H1 (cell line): ENCODE measurements around the gene MYLK4. TPM values are rescaled to one million over a fixed set of nuclear protein-coding genes. Genes with fewer than 3 reads are reported as not detected.

Experiments used
- CTCF ChIA-PET: fragments of 300-600 bp; sonication (Branson Sonifier 250); formaldehyde crosslinking; loops from one replicate; lab custom pipeline; 2021; ENCODE audit not compliant: partially characterized antibody; lab: Charles Lee
- POLR2A ChIA-PET: fragments of 300-600 bp; sonication (Branson Sonifier 250); formaldehyde crosslinking; loops from one replicate; lab custom pipeline; 2021; ENCODE audit warnings: inconsistent platforms; ENCODE audit not compliant: partially characterized antibody; lab: Charles Lee
- DNase-seq, 2 experiments: peaks; one replicate each; pipeline versions ENCODE4 v3.0.0 to v3.0.0-alpha.2; 2010 to 2022; ENCODE audit warnings: low spot score in 2 of 2, low read depth in 1 of 2, mixed read lengths in 1 of 2
- FAIRE-seq: peaks from 2 replicates; lab custom pipeline; 2011; peaks lifted over from hg19 to GRCh38; lab: Jason Lieb, UNC
- H2AFZ ChIP-seq: 2 replicates; pipeline ENCODE4 v1.8.1; 2012; ENCODE audit warnings: low read length, inconsistent platforms
- H2AK5ac ChIP-seq: 2 replicates; pipeline ENCODE4 v1.6.1; 2013; ENCODE audit warnings: low read depth, low read length
- H2BK120ac ChIP-seq: replicated peaks from 2 replicates; pipeline ENCODE3; 2013; ENCODE audit warnings: low read depth, low read length, inconsistent platforms
- H2BK12ac ChIP-seq: 2 replicates; pipeline ENCODE4 v1.6.1; 2013; ENCODE audit warnings: low read depth, low read length
- H2BK15ac ChIP-seq: 2 replicates; pipeline ENCODE4 v1.6.1; 2013; ENCODE audit warnings: low read length
- H2BK20ac ChIP-seq: 2 replicates; pipeline ENCODE4 v1.6.1; 2013; ENCODE audit warnings: low read length
- H2BK5ac ChIP-seq: 2 replicates; pipeline ENCODE4 v1.6.1; 2013; ENCODE audit warnings: low read depth, low read length
- H3K14ac ChIP-seq: 2 replicates; pipeline ENCODE4 v1.6.1; 2013; ENCODE audit warnings: inconsistent platforms; ENCODE audit not compliant: insufficient read length
- H3K18ac ChIP-seq: 2 replicates; pipeline ENCODE4 v1.6.1; 2013; ENCODE audit warnings: low read length; ENCODE audit errors: extremely low read depth
- H3K23ac ChIP-seq: 2 replicates; pipeline ENCODE4 v1.6.1; 2013; ENCODE audit warnings: inconsistent platforms; ENCODE audit not compliant: insufficient read length
- H3K23me2 ChIP-seq: 2 replicates; pipeline ENCODE4 v1.6.1; 2013; ENCODE audit warnings: low read depth, low read length
- H3K27ac ChIP-seq: 2 replicates; pipeline ENCODE4 v1.6.1; 2011; ENCODE audit warnings: low read depth, low read length, inconsistent platforms
- H3K27me3 ChIP-seq, 4 experiments: replicated peaks in 1 of 4; 1 replicate in 1 of 4; 2 replicates in 3 of 4; pipeline versions ENCODE4 v1.6.1 to v1.8.1; 2011 to 2013; ENCODE audit warnings: low read length in 3 of 4, mild to moderate bottlenecking in 3 of 4, inconsistent platforms in 2 of 4, mixed read lengths in 2 of 4, moderate library complexity in 1 of 4; ENCODE audit not compliant: control insufficient read depth in 3 of 4, insufficient read depth in 3 of 4; ENCODE audit errors: extremely low read depth in 1 of 4
- H3K36me3 ChIP-seq, 4 experiments: 2 replicates each; pipeline versions ENCODE4 v1.6.1 to v1.8.1; 2011 to 2013; ENCODE audit warnings: mild to moderate bottlenecking in 4 of 4, low read length in 3 of 4, moderate library complexity in 2 of 4, control low read depth in 1 of 4, inconsistent platforms in 1 of 4; ENCODE audit not compliant: insufficient read depth in 4 of 4, control insufficient read depth in 2 of 4
- H3K4ac ChIP-seq: replicated peaks from 2 replicates; pipeline ENCODE3; 2013; ENCODE audit warnings: low read length, low read depth, mixed read lengths, inconsistent platforms; ENCODE audit not compliant: insufficient read length
- H3K4me1 ChIP-seq, 4 experiments: replicated peaks in 1 of 4; 1 replicate in 1 of 4; 2 replicates in 3 of 4; pipeline versions ENCODE4 v1.6.1 to v1.8.1; 2011 to 2013; ENCODE audit warnings: low read length in 3 of 4, inconsistent platforms in 2 of 4, mixed read lengths in 1 of 4; ENCODE audit not compliant: insufficient read depth in 4 of 4, control insufficient read depth in 3 of 4
- H3K4me2 ChIP-seq, 2 experiments: 2 replicates each; pipeline versions ENCODE4 v1.6.1 to v1.8.1; 2011 to 2013; ENCODE audit warnings: low read depth in 2 of 2, low read length in 2 of 2, control low read depth in 1 of 2, inconsistent platforms in 1 of 2, mild to moderate bottlenecking in 1 of 2; ENCODE audit not compliant: insufficient read depth in 1 of 2
- H3K4me3 ChIP-seq, 4 experiments: fragments of 200-600, 300-600 bp in 1 of 4; sonication (generic), shearing (Covaris generic), sonication (Bioruptor Twin) in 1 of 4; 2 replicates each; pipeline versions ENCODE4 v1.5.1 to v1.8.1; 2011 to 2016; ENCODE audit warnings: low read length in 4 of 4, low read depth in 3 of 4, control low read depth in 2 of 4, inconsistent platforms in 2 of 4, mild to moderate bottlenecking in 2 of 4, mixed read lengths in 1 of 4, moderate library complexity in 1 of 4; ENCODE audit not compliant: insufficient read depth in 2 of 4; ENCODE audit errors: extremely low read depth in 1 of 4
- H3K56ac ChIP-seq: replicated peaks from 2 replicates; pipeline ENCODE3; 2013; ENCODE audit warnings: low read depth, mild to moderate bottlenecking, mixed read lengths, low read length, inconsistent platforms; ENCODE audit not compliant: insufficient read length
- H3K79me1 ChIP-seq: 2 replicates; pipeline ENCODE4 v1.6.1; 2013; ENCODE audit warnings: low read depth, low read length, control low read depth
- H3K79me2 ChIP-seq, 2 experiments: 2 replicates each; pipeline versions ENCODE4 v1.6.1 to v1.8.1; 2012 to 2013; ENCODE audit warnings: low read length in 2 of 2, mild to moderate bottlenecking in 2 of 2, inconsistent platforms in 1 of 2; ENCODE audit not compliant: insufficient read depth in 2 of 2, control insufficient read depth in 1 of 2
- H3K9ac ChIP-seq, 4 experiments: replicated peaks in 1 of 4; 1 replicate in 1 of 4; 2 replicates in 3 of 4; pipeline versions ENCODE4 v1.6.1 to v1.8.1; 2011 to 2013; ENCODE audit warnings: low read depth in 3 of 4, low read length in 3 of 4, control low read depth in 2 of 4, mild to moderate bottlenecking in 2 of 4, moderate library complexity in 2 of 4, inconsistent platforms in 1 of 4; ENCODE audit errors: extremely low read depth in 1 of 4
- H3K9me3 ChIP-seq, 2 experiments: 2 replicates each; pipeline versions ENCODE4 v1.6.1 to v1.8.1; 2012 to 2013; ENCODE audit warnings: mild to moderate bottlenecking in 2 of 2, moderate library complexity in 2 of 2, control low read depth in 1 of 2, inconsistent platforms in 1 of 2, low read depth in 1 of 2, low read length in 1 of 2, mixed read lengths in 1 of 2; ENCODE audit not compliant: insufficient read depth in 2 of 2
- H4K20me1 ChIP-seq, 2 experiments: replicated peaks in 1 of 2; 2 replicates each; pipeline versions ENCODE3 to v1.8.1; 2011 to 2013; ENCODE audit warnings: inconsistent platforms in 2 of 2, low read length in 2 of 2, mild to moderate bottlenecking in 1 of 2; ENCODE audit not compliant: insufficient read depth in 2 of 2, control insufficient read depth in 1 of 2
- H4K5ac ChIP-seq: 2 replicates; pipeline ENCODE4 v1.6.1; 2013; ENCODE audit warnings: low read length, low read depth, mixed read lengths, inconsistent platforms; ENCODE audit not compliant: insufficient read length
- H4K8ac ChIP-seq: 2 replicates; pipeline ENCODE4 v1.8.0; 2013; ENCODE audit warnings: mild to moderate bottlenecking, moderate library complexity, low read length, inconsistent platforms; ENCODE audit not compliant: insufficient read depth; ENCODE audit errors: extremely low read depth
- H4K91ac ChIP-seq: replicated peaks from 2 replicates; pipeline ENCODE3; 2013; ENCODE audit warnings: low read length, mixed read lengths, inconsistent platforms; ENCODE audit not compliant: insufficient read length
- ATF2 ChIP-seq: IDR thresholded peaks from 2 replicates; pipeline ENCODE4 v1.6.1; 2012; ENCODE audit warnings: low read length, inconsistent platforms
- CBX8 ChIP-seq: fragments of 300-800, 300-1000 bp; sonication (generic); IDR thresholded peaks from 2 replicates; pipeline ENCODE4 v1.7.1; 2016; ENCODE audit warnings: low read depth, low read length, borderline replicate concordance
- CREB1 ChIP-seq: IDR thresholded peaks from 2 replicates; pipeline ENCODE4 v1.6.1; 2012; ENCODE audit warnings: inconsistent platforms
- E2F6 ChIP-seq: IDR thresholded peaks from 2 replicates; pipeline ENCODE4 v1.6.1; 2012; ENCODE audit warnings: inconsistent platforms
- EGR1 ChIP-seq: IDR thresholded peaks from 2 replicates; pipeline ENCODE4 v1.6.1; 2011; ENCODE audit warnings: low read depth, low read length, borderline replicate concordance
- EZH2 ChIP-seq: fragments of 200-600 bp; sonication (generic); IDR thresholded peaks from 2 replicates; pipeline ENCODE4 v1.7.1; 2012; ENCODE audit warnings: low read depth, mild to moderate bottlenecking, moderate library complexity, low read length, inconsistent platforms; ENCODE audit not compliant: severe bottlenecking
- HDAC2 ChIP-seq, 2 experiments: fragments of 300-600 bp in 1 of 2; sonication (generic) in 1 of 2; IDR thresholded peaks; 2 replicates each; pipeline ENCODE4 v1.6.1; 2011 to 2012; ENCODE audit warnings: low read depth in 2 of 2, low read length in 2 of 2, mild to moderate bottlenecking in 2 of 2, moderate library complexity in 2 of 2, borderline replicate concordance in 1 of 2, inconsistent platforms in 1 of 2
- JUN ChIP-seq: IDR thresholded peaks from 2 replicates; pipeline ENCODE4 v1.6.1; 2011; ENCODE audit warnings: low read depth, mild to moderate bottlenecking, improper control_type of control experiment, low read length
- RFX5 ChIP-seq: IDR thresholded peaks from 2 replicates; pipeline ENCODE4 v1.6.1; 2011; ENCODE audit warnings: low read depth, low read length, improper control_type of control experiment, borderline replicate concordance
- SRF ChIP-seq: IDR thresholded peaks from 2 replicates; pipeline ENCODE4 v1.6.1; 2011; ENCODE audit warnings: mild to moderate bottlenecking, low read depth, low read length, moderate library complexity
- TAF7 ChIP-seq: optimal IDR thresholded peaks from 2 replicates; pipeline ENCODE3; 2011; ENCODE audit warnings: low read depth, mild to moderate bottlenecking, inconsistent platforms, low read length, moderate library complexity, borderline replicate concordance
- WGBS, 2 experiments: shearing (Covaris generic) in 1 of 2; methylation state at CpG; one replicate each; pipeline versions ENCODE4 v1.1.6 to v1.1.7; 2013 to 2015; ENCODE audit warnings: low lambda C conversion rate in 2 of 2, mixed read lengths in 2 of 2, inconsistent platforms in 1 of 2, low coverage in 1 of 2, missing lambda C conversion rate in 1 of 2; ENCODE audit not compliant: insufficient replicate concordance in 2 of 2, insufficient coverage in 1 of 2, insufficient read length in 1 of 2; ENCODE audit errors: extremely low coverage in 1 of 2, missing lambda C conversion rate in 1 of 2; 5-methylcytosine and 5-hydroxymethylcytosine counted together
- polyA plus RNA-seq, 7 experiments: library from polyadenylated mRNA; depleted of rRNA in 3 of 7; stranded (reverse) in 5 of 7; unstranded in 2 of 7; fragments of >200 nt in 5 of 7; fragments of 200-250 nt in 2 of 7; gene quantifications; 1 replicate in 5 of 7; 2 replicates in 1 of 7; 4 replicates in 1 of 7; pipeline versions ENCODE4 v1.2.1 to v1.2.3, GENCODE V29; 2011 to 2013; ENCODE audit warnings: missing spikeins in 2 of 7, mixed read lengths in 2 of 7
- total RNA-seq: library from RNA; stranded (reverse); fragmentation: NEBNext Ultra II Directional; extraction: Animal tissue kit (Norgen Biotek cat#: 25700); gene quantifications from 2 replicates; pipeline ENCODE4 v1.2.1, GENCODE V29; 2021

The MYLK4 gene
- total and polyA plus RNA-seq, 2 of the 8 experiments (the other 6 are each of a cell fraction or from before 2014, with no cell fraction given): 0.11 to 0.17 TPM

- POLR2A ChIA-PET: no interaction called here
- H2AFZ ChIP-seq: no peak overlapping the region
- no peak overlapping the region for H2BK5ac ChIP-seq
- no peaks in the 10 kb centered on the region; the same call in 1 of the 2 replicates for H3K23me2 ChIP-seq
- no peak overlapping the region for H3K14ac ChIP-seq
- no peak overlapping the region for H2BK120ac ChIP-seq
- no peak overlapping the region; the same call in 1 of the 2 replicates for H2BK12ac ChIP-seq
- peak overlapping the region; percentile 72; the same call in 1 of the 2 replicates for H2BK15ac ChIP-seq
- H4K91ac ChIP-seq: no peak overlapping the region
- 90% methylated on average over 13 of the region's 13 CpGs; no CpG with 5 or more reads in 1 of the 2 experiments for WGBS, 2 experiments
- no peak overlapping the region for H4K8ac ChIP-seq
- TF ChIP-seq SRF (no peak), CBX8 (no peak), RFX5 (no peak), EZH2 (no peak), HDAC2 (IDR thresholded peaks at IDR 0.05; ENCODE audit: borderline replicate concordance in 1 of 2, low read depth in 2 of 2, low read length in 2 of 2) (no peak), CREB1 (no peak), E2F6 (no peak), EGR1 (no peak), JUN (no peak), ATF2 (no peak), TAF7 (no peak)
- TF ChIP-seq, all 59 proteins: peak for 0
- no peaks in the 10 kb centered on the region for H3K79me1 ChIP-seq
- H3K27me3 ChIP-seq: peaks cover 0 to 2% (median 0%) of the 10 kb centered on the region in 4 experiments; a peak in 2 of 7 replicates
- no peak overlapping the region for H3K18ac ChIP-seq
- no peak overlapping the region for H3K4me3 ChIP-seq
- H2BK20ac ChIP-seq: peak overlapping the region; percentile 72; the same call in 1 of the 2 replicates
- no peak for DNase-seq
- no peak overlapping the region for H3K23ac ChIP-seq
- no peaks in the 10 kb centered on the region for H3K9me3 ChIP-seq
- no peak overlapping the region for H2AK5ac ChIP-seq
- peaks cover 3 to 11% (median 4%) of the 10 kb centered on the region in 4 experiments for H3K4me1 ChIP-seq
- CTCF ChIA-PET: interaction anchor here (0.6 to 1.4 kb wide), 4 partner anchors 43 to 855 kb away, joined by 3 read pairs; no protein-coding TSS in a partner anchor
- H3K4me2 ChIP-seq: no peak overlapping the region
- no peak overlapping the region for H3K27ac ChIP-seq
- H3K9ac ChIP-seq: no peak overlapping the region
- no peaks in the 10 kb centered on the region for H3K36me3 ChIP-seq
- no peak for FAIRE-seq
- no peak overlapping the region for H3K56ac ChIP-seq
- no peaks in the 10 kb centered on the region for H4K20me1 ChIP-seq
- no peak overlapping the region for H3K4ac ChIP-seq
- no peak overlapping the region for H4K5ac ChIP-seq
- H3K79me2 ChIP-seq: no peaks in the 10 kb centered on the region
These were observed 111.6 kb downstream of the MYLK4 start for GRCh38 chr6:2639167-2639566.
